ENCODE data around the gene CREB3L2. TPM values are rescaled to one million over a fixed set of nuclear protein-coding genes. Genes with fewer than 3 reads are reported as not detected.

Gene CREB3L2
- total and polyA plus RNA-seq, 10 of the 15 experiments (the other 5 are each of a cell fraction or from before 2014, with no cell fraction given) = 6.4 to 67.1 (median 26.2) TPM

DNA sequence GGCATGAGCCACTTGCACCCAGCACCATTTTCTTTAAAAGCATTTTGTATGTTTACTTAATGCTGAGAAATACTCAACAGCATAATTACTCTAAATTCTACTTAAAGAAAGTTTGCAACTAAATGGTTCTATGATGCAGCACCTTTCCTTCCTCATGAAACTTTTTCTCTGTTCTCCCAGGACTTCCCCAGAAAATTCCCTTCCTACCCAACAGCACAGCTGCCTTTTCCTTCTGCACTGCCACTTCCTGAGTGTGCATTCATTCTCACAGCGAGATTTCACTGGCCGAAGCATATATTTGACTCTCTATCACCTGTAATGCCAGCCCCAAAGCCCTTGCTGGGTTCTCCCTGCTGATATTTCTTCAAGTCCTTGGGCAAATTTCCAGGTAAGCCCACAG lies 113.6 kb downstream of the CREB3L2 start:
- DNase-seq (ENCODE audit: low read depth, low spot score) (peak; percentile 19), ATAC-seq (peak; percentile 48), FAIRE-seq (no peak)
- POLR2A ChIA-PET = interaction anchor here (0.5 to 1.2 kb wide), 3 partner anchors 114 to 218 kb away, joined by 3 to 4 read pairs (median 3); no protein-coding TSS in a partner anchor
- CTCF ChIA-PET = interaction anchor here (1.1 to 11.5 kb wide), 6 partner anchors 9 to 233 kb away, joined by 3 to 137 read pairs (median 4); no protein-coding TSS in a partner anchor
- TF ChIP-seq BMI1 (IDR thresholded peaks at IDR 0.05; ENCODE audit: borderline replicate concordance) (no peak), SMARCA5 (IDR thresholded peaks at IDR 0.05) (no peak), EED (IDR thresholded peaks at IDR 0.05; ENCODE audit: low read depth) (peak; percentile 83), CBFB (IDR thresholded peaks at IDR 0.05; ENCODE audit: low read depth) (no peak), CREM (IDR thresholded peaks at IDR 0.05; ENCODE audit: low read depth) (peak; percentile 21; the same call in 1 of the 2 replicates), SUZ12 (IDR thresholded peaks at IDR 0.05; ENCODE audit: unreplicated experiment) (no peak), TCF7 (IDR thresholded peaks at IDR 0.05; ENCODE audit: borderline replicate concordance) (no peak), POLR2A (IDR thresholded peaks at IDR 0.05; ENCODE audit: low read depth, low read length) (no peak), SIX5 (IDR thresholded peaks at IDR 0.05; ENCODE audit: low read depth, low read length, severe bottlenecking) (no peak), FOXM1 (IDR thresholded peaks at IDR 0.05; ENCODE audit: low read depth, low read length) (peak; percentile 58; the same call in 1 of the 2 replicates), BCL11A (IDR thresholded peaks at IDR 0.05; ENCODE audit: low read depth, low read length) (no peak), TCF12 (IDR thresholded peaks at IDR 0.05; ENCODE audit: low read depth, low read length) (no peak), IKZF2 (IDR thresholded peaks at IDR 0.05) (peak in 1 of 2 experiments; percentile 48; a peak in 2 of 4 replicates), IKZF1 (conservative IDR thresholded peaks at IDR 0.05) (peak; percentile 48), NFIC (IDR thresholded peaks at IDR 0.05; ENCODE audit: low read depth, low read length) (peak; percentile 57; the same call in 1 of the 2 replicates), CBX5 (IDR thresholded peaks at IDR 0.05; ENCODE audit: low read depth) (no peak), RUNX3 (IDR thresholded peaks at IDR 0.05; ENCODE audit: low read length) (peak; percentile 40; the same call in 1 of the 2 replicates), ZBED1 (IDR thresholded peaks at IDR 0.05; ENCODE audit: borderline replicate concordance) (no peak)
- TF ChIP-seq, protein P1, sequence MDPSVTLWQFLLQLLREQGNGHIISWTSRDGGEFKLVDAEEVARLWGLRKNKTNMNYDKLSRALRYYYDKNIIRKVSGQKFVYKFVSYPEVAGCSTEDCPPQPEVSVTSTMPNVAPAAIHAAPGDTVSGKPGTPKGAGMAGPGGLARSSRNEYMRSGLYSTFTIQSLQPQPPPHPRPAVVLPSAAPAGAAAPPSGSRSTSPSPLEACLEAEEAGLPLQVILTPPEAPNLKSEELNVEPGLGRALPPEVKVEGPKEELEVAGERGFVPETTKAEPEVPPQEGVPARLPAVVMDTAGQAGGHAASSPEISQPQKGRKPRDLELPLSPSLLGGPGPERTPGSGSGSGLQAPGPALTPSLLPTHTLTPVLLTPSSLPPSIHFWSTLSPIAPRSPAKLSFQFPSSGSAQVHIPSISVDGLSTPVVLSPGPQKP (IDR thresholded peaks at IDR 0.05; ENCODE audit: low read depth, low read length) = no peak
- TF ChIP-seq, protein P2, sequence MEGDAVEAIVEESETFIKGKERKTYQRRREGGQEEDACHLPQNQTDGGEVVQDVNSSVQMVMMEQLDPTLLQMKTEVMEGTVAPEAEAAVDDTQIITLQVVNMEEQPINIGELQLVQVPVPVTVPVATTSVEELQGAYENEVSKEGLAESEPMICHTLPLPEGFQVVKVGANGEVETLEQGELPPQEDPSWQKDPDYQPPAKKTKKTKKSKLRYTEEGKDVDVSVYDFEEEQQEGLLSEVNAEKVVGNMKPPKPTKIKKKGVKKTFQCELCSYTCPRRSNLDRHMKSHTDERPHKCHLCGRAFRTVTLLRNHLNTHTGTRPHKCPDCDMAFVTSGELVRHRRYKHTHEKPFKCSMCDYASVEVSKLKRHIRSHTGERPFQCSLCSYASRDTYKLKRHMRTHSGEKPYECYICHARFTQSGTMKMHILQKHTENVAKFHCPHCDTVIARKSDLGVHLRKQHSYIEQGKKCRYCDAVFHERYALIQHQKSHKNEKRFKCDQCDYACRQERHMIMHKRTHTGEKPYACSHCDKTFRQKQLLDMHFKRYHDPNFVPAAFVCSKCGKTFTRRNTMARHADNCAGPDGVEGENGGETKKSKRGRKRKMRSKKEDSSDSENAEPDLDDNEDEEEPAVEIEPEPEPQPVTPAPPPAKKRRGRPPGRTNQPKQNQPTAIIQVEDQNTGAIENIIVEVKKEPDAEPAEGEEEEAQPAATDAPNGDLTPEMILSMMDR (IDR thresholded peaks at IDR 0.05 in 2 of 3, conservative IDR thresholded peaks at IDR 0.05 in 1 of 3; ENCODE audit: control insufficient read depth in 2 of 3, extremely low read depth in 1 of 3, insufficient read depth in 1 of 3, low read depth in 3 of 3, low read length in 3 of 3) = no peak
- H3K27me3 ChIP-seq (replicated peaks in 1 of 2; ENCODE audit: control insufficient read depth in 2 of 2, insufficient read depth in 2 of 2, low read length in 1 of 2) = no peaks in the 10 kb centered on the region
- BruUV-seq (replicated peaks) = no TSS peak
- peak overlapping the region; percentile 55 for H3K27ac ChIP-seq (ENCODE audit: control insufficient read depth, insufficient read depth)
- 5% methylated on average over 2 of the region's 2 CpGs for WGBS (ENCODE audit: insufficient coverage, insufficient replicate concordance, low lambda C conversion rate, missing lambda C conversion rate)
- H2AFZ ChIP-seq (ENCODE audit: control insufficient read depth, low read depth, low read length) = no peak overlapping the region
- peaks cover 11% of the 10 kb centered on the region for H3K4me1 ChIP-seq (ENCODE audit: control insufficient read depth, insufficient read depth, low read length)
- H3K9ac ChIP-seq (ENCODE audit: control insufficient read depth, insufficient read depth, low read length) = no peak overlapping the region
- peaks cover 8 to 54% of the 10 kb centered on the region in 2 experiments for H3K36me3 ChIP-seq (ENCODE audit: control insufficient read depth in 2 of 2, insufficient read depth in 2 of 2, low read length in 1 of 2)
- no peaks in the 10 kb centered on the region for H3K9me3 ChIP-seq (replicated peaks; ENCODE audit: control insufficient read depth, insufficient read depth, low read length)
- H3K79me2 ChIP-seq (ENCODE audit: control insufficient read depth, insufficient read depth, low read length) = no peaks in the 10 kb centered on the region
- H4K20me1 ChIP-seq (ENCODE audit: control insufficient read depth, insufficient read depth) = no peaks in the 10 kb centered on the region
- in situ Hi-C loops (cut with MboI) = no loop called here
- peak overlapping the region; percentile 38; the same call in 1 of the 2 replicates for H3K4me2 ChIP-seq (ENCODE audit: control insufficient read depth, insufficient read depth)
- no peak overlapping the region for H3K4me3 ChIP-seq
- SMC1A ChIA-PET (ENCODE audit: uncharacterized antibody, unreplicated experiment) = interaction anchor here (0.6 to 2.2 kb wide), 17 partner anchors 7 to 287 kb away, joined by 3 to 10 read pairs (median 4); no protein-coding TSS in a partner anchor
- RAD21 ChIA-PET (ENCODE audit: unreplicated experiment) = interaction anchor here (1.1 to 4.4 kb wide), 5 partner anchors 41 to 232 kb away, joined by 4 to 34 read pairs (median 5); no protein-coding TSS in a partner anchor
- intact Hi-C loops (cut with micrococcal nuclease; ENCODE audit: unreplicated experiment) = no loop called here

All from GM12878 (cell line).